GM19023 (cell line): ENCODE data around the gene DPM3.
"Not testable (repeated sequence)": the region's sequence is repeated elsewhere in the genome, so short reads cannot be mapped to it uniquely, and the experiment has no call there.

ENCODE experiments used
- ATAC-seq: cut with Tn5 transposase; IDR thresholded peaks from one replicate; pipeline ENCODE4 v1.9.1; 2021; ENCODE audit warnings: mild to moderate bottlenecking, moderate library complexity; ENCODE audit not compliant: unreplicated experiment

The DPM3 gene

DNA sequence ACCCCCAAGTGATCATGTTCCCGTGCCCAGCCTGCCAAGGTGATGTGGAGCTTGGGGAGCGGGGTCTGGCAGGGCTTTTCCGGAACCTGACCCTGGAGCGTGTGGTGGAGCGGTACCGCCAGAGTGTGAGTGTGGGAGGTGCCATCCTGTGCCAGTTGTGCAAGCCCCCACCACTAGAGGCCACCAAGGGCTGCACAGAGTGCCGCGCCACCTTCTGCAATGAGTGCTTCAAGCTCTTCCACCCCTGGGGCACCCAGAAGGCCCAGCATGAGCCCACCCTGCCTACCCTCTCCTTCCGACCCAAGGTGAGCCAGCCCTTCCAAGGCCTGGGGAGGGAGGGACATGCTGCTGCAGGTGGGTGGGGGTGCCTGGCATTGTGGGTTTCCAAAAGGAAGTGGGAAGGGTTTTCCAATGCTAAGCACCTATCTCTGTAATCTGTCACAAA lies 35.6 kb upstream of the DPM3 start:
- ATAC-seq = no peak

DNA sequence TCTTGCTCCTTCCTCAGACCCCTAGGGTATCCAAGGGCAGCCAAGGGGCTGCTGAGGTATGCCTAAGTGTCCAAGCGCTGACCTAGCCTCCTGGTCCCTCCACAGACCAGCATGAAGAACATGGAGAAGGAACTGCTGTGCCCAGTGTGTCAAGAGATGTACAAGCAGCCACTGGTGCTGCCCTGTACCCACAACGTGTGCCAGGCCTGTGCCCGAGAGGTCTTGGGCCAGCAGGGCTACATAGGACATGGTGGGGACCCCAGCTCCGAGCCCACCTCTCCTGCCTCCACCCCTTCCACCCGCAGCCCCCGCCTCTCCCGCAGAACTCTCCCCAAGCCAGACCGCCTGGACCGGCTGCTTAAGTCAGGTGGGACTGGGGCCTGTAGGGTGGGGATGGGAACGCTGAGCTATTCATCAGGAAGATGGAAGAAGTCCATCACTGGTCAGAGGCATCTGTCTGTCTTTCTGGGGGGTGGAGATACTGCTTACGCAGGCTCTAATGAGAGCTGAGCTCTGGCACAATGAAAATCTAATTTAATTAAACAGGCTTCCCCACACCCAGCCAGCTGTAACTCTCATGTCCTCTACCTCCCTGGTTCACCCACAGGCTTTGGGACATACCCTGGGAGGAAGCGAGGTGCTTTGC lies 35.1 kb upstream of the DPM3 start:
- no peak for ATAC-seq

GRCh38 chr1:155174324-155175280 lies 34.3 kb upstream of the DPM3 start:
- no peak for ATAC-seq

DNA sequence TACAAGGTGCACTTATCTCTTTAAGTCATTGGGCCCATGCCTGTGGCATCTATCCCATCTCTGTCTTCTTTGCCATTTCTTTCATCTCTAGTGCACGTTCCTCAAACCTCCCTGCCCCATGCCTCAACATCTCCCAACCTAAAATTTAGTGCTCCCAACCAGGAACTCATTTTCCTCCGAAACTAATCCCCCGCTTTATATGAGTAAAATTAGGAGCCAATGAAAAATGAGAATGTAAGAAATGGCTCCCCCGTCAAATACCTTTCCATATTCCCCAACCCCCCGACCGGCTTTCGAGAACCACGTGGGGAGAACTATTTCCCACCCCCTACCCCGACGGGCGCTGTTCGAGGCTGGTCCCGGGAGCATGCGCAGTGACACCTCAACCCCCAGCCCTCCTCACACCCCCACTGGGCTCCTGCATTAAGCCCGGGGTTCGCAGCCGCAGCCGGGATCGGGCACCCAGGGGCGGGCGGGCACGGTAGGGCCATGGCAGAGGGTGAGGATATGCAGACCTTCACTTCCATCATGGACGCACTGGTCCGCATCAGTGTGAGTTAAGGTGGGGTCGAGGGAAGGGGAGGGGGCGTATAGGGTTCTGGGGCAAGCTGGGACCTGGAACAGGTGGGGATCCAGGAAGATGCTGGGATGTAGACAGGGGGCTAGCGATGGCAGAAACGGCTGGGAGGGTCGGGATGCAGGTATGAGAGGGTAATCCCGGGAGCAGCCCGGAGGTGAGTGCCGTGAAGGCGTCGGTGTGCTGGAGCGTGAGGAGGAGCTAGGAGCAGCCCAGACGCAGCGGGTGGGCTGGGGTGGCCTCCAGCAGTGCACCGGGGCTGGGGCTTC lies 33.4 kb upstream of the DPM3 start, which contains the start of gene TRIM46:
TSS of gene TRIM46 (plus strand) at position 372 of the 846 bp plus-strand sequence. CDS start at position 490, 118 bp downstream.
- no peak for ATAC-seq

DNA sequence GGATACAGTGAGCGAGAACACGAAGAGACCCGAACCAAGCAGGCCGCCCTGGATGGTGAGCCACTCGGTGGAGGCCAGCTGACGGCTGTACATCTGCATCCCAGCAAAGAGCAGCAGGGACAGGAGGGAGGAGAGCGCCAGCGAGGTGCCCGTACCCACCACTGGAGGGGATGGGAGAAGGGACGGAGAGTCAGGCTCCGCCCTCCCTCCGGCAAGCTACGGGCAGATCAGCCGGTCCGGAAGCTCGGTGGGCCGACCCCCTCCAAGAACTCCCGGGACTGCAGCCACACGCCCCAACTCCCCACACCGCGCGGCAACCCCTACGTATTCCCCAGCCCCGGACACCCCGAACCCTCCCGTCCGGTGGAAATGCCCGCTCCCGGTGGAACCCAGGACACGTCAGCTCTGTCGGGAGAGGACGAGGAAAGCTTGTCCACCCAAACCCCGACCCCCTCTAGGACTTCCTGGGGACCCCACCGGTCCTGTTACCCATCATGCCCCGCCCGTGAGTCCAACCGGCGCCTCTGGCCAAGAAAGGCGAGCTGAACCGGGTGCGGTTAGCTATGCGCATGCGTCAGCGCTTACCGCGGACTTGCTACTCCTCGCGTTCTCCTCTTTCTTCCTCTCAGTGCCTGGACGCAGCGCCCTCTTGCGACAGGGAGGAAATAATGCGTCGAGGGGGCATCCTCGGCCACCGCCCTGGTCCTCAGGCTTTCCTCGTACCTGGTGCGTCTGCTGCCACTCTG lies 32.6 kb upstream of the DPM3 start, which contains the start of gene KRTCAP2:
TSS of gene KRTCAP2 (minus strand) at position 573 of the 746 bp plus-strand sequence. CDS start at position 493, 80 bp downstream.
- peak; percentile 62 for ATAC-seq

DNA sequence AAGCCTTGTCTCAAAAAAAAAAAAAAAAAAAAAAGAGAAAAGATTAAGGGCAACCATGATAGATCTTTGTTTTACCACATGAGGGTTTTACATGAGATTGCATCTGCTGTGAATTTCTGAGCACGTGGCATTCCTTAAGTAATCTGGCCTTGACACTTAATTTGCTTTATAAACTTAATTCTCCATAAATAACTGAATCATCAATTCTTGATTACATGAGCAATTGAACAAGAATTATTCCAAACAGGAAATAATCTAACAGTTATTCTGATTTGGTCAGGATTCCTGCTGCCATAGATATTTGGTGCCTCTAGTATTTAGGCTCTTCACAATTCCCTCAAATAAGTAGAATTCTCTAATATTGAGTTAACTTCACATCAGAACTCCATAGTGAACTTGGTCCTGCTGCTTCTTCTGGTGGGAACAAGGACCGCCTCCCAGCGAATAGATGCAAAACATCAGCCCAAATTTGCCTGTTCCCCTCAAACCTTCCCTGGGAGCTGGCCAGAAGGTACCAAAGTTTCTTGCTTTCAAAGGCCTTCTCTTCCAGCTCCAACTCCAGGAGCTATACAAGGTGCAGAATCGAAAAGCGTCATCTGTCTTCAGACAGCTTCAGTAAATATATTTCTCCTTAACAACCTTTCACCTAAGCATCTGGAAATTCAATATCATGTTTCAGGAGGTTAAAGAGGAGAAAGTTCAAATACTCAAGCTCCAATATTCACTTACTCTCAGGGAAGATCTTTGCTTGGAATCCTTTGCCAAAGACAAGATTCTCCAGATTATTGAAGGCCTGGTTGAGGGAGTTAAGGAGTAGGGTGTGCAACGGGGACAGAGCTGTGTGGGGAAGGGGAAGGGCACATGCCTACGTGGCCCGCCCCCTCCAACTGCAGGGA lies 31.8 kb upstream of the DPM3 start:
- no peak for ATAC-seq

DNA sequence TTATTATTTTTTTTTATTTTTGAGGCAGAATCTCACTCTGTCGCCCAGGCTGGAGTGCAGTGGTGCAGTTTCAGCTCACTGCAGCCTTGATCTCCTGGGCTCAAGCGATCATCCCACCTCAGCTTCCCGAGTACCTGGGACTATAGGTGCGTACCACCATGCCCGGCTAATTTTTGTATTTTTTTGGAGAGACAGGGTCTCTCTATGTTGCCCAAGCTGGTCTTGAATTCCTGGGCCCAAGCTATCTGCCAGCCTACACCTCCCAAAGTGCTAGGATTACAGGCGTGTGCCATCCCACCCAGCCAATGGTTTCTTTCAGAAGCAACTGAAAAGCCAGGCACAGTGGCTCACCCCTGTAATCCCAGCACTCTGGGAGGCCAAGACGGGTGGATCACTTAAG lies 30.5 kb upstream of the DPM3 start:
- ATAC-seq = no peak

DNA sequence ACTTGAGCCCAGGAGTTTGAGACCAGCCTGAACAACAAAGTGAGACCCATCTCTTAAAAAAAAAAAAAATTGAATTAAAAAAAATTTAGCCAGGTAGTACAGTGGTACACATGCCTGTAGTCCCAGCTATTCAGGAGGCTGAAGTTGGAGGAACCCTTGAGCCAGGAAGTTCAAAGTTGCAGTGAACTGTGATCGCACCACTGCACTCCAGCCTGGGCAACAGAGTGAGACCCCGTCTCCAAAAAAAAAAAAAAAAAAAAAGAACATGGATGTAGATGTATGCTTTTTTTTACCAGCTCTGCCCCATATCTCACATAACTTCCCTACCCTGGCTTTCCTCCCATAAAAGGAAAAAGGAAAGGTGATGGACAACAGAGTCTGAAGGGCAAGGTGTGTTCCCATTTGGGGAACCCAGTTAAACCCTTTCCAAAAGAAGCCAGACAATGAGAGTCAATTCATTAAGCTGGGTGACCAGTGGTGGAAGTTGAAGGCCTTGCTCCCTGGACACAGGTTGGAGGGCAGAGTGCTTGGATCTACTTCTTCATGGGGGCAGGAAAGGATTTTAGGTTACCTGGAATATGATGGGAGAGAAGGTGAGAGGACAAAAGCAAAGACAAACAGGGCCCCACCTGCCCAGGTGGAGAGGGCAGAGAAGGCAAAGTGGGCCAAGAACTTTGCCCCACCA lies 29.9 kb upstream of the DPM3 start:
- no peak for ATAC-seq

- no peak for ATAC-seq
Measured at GRCh38 chr1:155169541-155169940, 29.2 kb upstream of the DPM3 start.

- ATAC-seq = no peak
Measured at GRCh38 chr1:155168456-155169210, 28.3 kb upstream of the DPM3 start.

GRCh38 chr1:155168105-155168445 lies 27.7 kb upstream of the DPM3 start:
- not testable (repeated sequence) for ATAC-seq

- no peak for ATAC-seq
Measured at GRCh38 chr1:155167166-155168104, 27.1 kb upstream of the DPM3 start.

- no peak for ATAC-seq
Measured at GRCh38 chr1:155166471-155167165, 26.3 kb upstream of the DPM3 start.

DNA sequence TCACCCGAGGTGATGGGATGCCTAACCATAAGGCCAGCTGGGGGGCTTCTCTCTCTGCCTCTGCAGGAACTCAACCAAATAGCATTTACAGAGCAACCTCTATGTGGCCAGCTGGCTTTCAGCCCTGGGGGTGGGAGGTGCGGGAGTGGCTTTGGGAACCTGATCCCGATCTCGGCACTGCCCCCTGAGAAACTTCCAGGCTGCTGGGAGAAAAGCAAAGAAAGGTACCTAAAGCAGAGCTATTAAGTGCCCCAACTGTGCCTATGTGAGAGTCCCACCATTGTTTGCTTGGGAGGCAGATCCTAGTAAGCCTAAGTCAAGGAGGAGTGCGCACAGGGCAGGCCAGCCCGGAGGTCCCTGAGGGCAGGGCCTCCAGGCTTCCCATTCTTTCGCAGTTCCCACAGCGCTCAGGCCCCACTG lies 25.7 kb upstream of the DPM3 start:
- no peak for ATAC-seq

DNA sequence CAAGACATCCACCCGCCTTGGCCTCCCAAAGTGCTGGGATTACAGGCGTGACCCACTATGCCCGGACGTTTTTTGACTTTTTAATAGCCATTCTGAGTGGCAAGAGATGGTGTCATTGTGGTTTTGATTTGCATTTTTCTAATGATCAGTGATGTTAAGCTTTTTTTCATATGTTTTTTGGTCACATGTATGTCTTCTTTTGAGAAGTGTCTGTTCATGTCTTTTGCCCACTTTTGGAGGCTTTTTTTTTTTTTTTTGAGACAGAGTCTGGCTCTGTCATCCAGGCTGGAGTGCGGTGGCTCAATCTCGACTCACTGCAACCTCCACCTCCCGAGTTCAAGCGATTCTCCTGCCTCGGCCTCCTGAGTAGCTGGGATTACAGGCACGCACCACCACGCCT lies 24.3 kb upstream of the DPM3 start:
- ATAC-seq = not testable (repeated sequence)

- ATAC-seq = not testable (repeated sequence)
Measured at GRCh38 chr1:155163785-155164184, 23.5 kb upstream of the DPM3 start.
